Left renal pelvis (tissue), 4 donors: Measurements from ENCODE around the gene IDUA. TPM values are rescaled to one million over a fixed set of nuclear protein-coding genes. Genes with fewer than 3 reads are reported as not detected.

Experiments used
- polyA plus RNA-seq, 4 donors: library from polyadenylated mRNA; unstranded; fragments of 120-200 nt; gene quantifications; one replicate each; pipeline ENCODE4 v1.2.1, GENCODE V29; 2013; ENCODE audit not compliant: insufficient read length in 4 of 4

The IDUA gene
- polyA plus RNA-seq, 4 donors = 12.9 to 20.5 (median 15.8) TPM

Other genes starting within 250 kb of the IDUA start
- 1 to 10 TPM in 3 of 4 donors, under 1 TPM in 1; 0.86 to 3.2 (median 1.7) TPM for gene CPLX1, start 160.9 kb upstream of the IDUA start, polyA plus RNA-seq
- gene GAK, start 54.7 kb upstream of the IDUA start, polyA plus RNA-seq = 10 to 100 TPM; 51.8 to 82.9 (median 61.0) TPM
- gene TMEM175, start 54.6 kb upstream of the IDUA start, polyA plus RNA-seq = 10 to 100 TPM; 20.2 to 25.6 (median 25.5) TPM
- gene DGKQ, start 13.5 kb upstream of the IDUA start, polyA plus RNA-seq = 1 to 10 TPM; 6.0 to 9.9 (median 7.1) TPM
- gene SLC26A1, start 6.4 kb downstream of the IDUA start, polyA plus RNA-seq = 10 to 100 TPM in 1 of 4 donors, 1 to 10 TPM in 3; 2.0 to 14.9 (median 7.6) TPM
- gene FGFRL1, start 24.6 kb downstream of the IDUA start, polyA plus RNA-seq = 10 to 100 TPM; 31.3 to 42.0 (median 38.1) TPM
- 10 to 100 TPM; 10.5 to 19.2 (median 15.8) TPM for gene RNF212, start 126.5 kb downstream of the IDUA start, polyA plus RNA-seq
- gene SPON2, start 185.5 kb downstream of the IDUA start, polyA plus RNA-seq = 10 to 100 TPM in 3 of 4 donors, 1 to 10 TPM in 1; 9.9 to 43.8 (median 12.8) TPM